CD1c-positive myeloid dendritic cell (primary cell): ENCODE data around the gene ARHGAP10.

ENCODE experiments used
- DNase-seq: peaks from one replicate; pipeline ENCODE4 v3.0.0-alpha.2; 2016; ENCODE audit errors: extremely low spot score

ARHGAP10 gene, protein sequence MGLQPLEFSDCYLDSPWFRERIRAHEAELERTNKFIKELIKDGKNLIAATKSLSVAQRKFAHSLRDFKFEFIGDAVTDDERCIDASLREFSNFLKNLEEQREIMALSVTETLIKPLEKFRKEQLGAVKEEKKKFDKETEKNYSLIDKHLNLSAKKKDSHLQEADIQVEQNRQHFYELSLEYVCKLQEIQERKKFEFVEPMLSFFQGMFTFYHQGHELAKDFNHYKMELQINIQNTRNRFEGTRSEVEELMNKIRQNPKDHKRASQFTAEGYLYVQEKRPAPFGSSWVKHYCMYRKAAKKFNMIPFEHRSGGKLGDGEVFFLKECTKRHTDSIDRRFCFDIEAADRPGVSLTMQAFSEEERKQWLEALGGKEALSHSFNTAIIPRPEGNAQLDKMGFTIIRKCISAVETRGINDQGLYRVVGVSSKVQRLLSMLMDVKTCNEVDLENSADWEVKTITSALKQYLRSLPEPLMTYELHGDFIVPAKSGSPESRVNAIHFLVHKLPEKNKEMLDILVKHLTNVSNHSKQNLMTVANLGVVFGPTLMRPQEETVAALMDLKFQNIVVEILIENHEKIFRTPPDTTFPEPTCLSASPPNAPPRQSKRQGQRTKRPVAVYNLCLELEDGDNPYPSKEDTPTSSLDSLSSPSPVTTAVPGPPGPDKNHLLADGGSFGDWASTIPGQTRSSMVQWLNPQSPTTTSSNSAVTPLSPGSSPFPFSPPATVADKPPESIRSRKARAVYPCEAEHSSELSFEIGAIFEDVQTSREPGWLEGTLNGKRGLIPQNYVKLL

GRCh38 chr4:147731580-147732517 lies at the start of gene ARHGAP10:
Gene ARHGAP10 (plus strand): TSS chr4:147732088. CDS start chr4:147732302, 214 bp downstream.
- peak; percentile 81 for DNase-seq

DNA sequence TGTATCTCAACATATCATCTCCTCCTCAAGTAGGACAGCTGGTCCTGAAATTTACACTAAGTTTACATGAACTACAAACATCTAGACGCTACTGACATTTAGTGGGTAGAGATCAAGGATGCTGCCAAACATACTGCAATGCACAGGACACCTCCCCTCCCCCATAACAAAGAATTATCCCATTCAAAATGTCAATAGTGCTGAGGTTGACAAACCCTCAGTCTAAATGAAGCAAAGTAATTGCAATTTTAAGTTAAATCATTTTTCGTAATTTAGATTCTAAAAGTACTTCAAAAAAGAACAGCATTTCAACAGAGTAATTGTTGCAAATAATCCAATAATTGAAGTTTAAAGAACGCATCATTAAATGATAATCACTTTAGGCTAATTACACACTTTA lies 49.1 kb upstream of the ARHGAP10 start:
- no peak for DNase-seq

DNA sequence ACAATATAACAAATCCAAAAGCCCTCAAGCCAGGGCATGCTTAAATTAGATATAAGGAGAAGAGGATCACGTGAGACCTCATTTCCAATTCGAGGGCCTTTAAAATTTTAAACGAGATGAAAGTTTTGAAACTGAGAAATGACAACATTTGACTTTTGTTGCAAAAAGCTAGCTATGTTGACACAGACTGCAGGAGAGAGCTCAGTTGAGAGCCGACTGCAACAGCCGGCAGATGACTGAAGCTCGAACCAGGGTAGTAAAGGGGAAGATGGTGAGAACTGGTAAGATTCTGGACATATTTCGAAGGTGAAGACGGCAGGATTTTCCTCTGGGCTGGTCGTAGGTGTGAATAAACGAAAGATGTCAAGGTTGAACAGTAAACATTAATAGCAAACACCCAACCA lies 48.7 kb upstream of the ARHGAP10 start:
- DNase-seq, result peak; percentile 59

GRCh38 chr4:147683717-147684700 lies 47.9 kb upstream of the ARHGAP10 start, which contains the start of gene PRMT9:
Gene PRMT9 (minus strand): TSS chr4:147684163. CDS start chr4:147683987, 176 bp downstream.
- DNase-seq, result peak; percentile 93

DNA sequence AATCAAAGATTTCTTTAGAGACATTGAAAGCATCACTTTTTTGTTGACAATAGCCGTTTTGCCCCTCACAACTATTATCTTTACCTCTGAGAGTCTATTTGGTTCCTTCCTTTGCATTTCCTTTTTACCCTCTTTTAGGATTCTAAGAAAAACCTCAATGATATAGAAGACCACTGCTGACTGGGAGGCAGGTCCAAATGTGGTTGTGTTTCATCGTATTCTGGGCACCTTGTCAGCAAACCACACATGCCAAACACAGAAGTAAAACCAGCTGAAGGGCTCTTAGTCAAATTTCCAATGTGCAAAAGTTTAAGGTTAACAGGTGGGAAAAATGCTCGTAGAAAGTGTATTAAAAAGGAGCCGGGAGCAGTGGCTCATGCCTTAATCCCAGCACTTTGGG lies 42.8 kb upstream of the ARHGAP10 start:
- DNase-seq, result no peak

- no peak for DNase-seq
Observed at GRCh38 chr4:147691820-147692219, 40.1 kb upstream of the ARHGAP10 start.

DNA sequence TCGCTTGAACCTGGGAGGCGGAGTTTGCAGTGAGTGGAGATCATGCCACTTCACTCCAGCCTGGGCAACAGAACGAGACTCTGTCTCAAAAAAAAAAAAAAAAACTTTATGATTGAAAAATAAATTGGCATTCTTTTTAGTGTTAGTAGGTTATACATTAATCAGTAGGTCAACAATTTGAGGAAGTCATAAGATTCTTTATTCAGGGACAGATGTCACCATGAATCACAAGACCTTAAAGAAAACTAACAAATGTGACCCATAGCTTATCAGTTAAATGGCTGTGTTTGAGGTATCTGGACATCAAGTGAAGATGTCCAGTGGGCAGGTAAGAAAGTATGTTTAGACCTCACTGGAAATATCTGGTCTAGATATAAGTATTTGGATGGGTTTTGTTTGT lies 38.7 kb upstream of the ARHGAP10 start:
- DNase-seq, result no peak

DNA sequence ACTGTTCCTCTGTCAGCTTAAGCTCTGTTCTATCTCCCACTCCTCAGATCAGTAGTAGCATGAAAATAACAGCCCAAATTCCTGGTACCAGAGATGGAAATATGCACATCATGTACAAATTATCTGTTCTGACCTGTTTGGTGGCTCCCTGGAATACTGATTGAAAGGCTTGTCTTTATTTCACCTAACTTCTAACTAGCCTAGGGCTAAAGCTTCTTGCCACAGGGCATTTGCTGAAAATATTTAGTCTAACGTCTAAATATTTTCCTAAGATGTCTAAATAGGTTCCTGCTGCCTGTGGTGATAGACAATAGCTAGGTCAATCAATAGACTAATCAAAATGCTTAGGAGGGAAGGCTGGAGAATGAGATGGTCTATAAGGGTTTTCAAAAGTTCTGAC lies 35.0 kb upstream of the ARHGAP10 start:
- no peak for DNase-seq

- no peak for DNase-seq
Observed at GRCh38 chr4:147704846-147705245, 27.0 kb upstream of the ARHGAP10 start.

- peak; percentile 77 for DNase-seq
Observed at GRCh38 chr4:147707892-147708672, 23.8 kb upstream of the ARHGAP10 start.

- no peak for DNase-seq
Observed at GRCh38 chr4:147709999-147710398, 21.9 kb upstream of the ARHGAP10 start.

GRCh38 chr4:147714575-147715401 lies 17.1 kb upstream of the ARHGAP10 start:
- no peak for DNase-seq

- DNase-seq, result no peak
Observed at GRCh38 chr4:147717878-147718277, 14.0 kb upstream of the ARHGAP10 start.

DNA sequence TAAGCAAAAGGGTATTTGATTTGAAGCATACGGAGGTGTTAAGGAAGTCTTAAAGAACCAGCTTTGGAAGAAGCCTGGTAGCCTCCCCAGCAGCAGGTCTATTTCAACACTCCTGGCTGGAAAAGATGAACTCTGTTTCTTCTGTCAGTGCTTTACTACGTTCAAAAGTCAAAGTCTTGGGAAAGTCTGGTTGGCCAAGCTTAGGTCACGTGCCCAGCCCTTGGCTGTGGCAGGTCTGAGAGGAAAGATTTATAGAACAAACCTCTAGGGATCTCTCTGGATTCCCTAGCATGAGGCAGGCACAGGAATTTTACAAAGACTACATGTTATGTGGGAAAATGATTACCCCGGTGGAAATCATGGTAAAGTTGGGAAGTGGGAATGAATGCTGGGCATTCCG lies 8.6 kb upstream of the ARHGAP10 start:
- DNase-seq, result peak; percentile 69

DNA sequence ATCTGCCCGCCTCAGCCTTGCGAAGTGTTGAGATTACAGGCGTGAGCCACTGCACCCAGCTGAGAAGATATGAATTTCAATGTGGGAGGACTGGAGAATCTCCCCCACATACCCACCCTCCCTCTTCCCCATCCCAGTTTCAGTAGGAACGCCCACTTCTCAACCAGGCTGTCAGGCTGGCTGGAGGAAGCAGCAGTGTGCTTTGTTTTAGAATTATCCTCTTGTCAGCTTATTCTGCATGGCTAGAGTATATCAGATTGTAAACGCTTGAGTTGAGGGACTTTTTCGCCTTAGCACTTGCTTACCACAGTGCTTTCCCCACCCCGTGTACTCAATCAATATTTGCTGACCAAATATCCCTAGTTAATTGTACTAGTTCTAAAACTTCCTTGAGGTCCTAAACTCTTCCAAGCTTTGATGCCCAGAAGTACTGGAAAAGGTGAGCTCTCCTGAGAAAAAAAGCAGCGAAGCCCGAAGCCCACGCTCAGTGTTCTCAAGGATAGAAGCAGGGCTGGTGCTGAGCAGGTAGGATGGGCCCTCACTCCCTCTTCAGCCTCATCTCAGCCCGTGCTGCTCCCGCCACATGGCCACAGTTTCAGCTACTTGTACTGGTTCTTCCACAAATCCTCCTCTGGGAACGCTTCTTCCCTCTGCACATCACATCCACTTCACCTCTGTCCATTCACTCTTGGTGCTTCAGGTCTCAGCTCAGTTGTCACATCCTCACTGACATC lies 7.3 kb upstream of the ARHGAP10 start:
- peak; percentile 69 for DNase-seq

GRCh38 chr4:147725673-147726072 lies 6.2 kb upstream of the ARHGAP10 start:
- DNase-seq, result no peak

DNA sequence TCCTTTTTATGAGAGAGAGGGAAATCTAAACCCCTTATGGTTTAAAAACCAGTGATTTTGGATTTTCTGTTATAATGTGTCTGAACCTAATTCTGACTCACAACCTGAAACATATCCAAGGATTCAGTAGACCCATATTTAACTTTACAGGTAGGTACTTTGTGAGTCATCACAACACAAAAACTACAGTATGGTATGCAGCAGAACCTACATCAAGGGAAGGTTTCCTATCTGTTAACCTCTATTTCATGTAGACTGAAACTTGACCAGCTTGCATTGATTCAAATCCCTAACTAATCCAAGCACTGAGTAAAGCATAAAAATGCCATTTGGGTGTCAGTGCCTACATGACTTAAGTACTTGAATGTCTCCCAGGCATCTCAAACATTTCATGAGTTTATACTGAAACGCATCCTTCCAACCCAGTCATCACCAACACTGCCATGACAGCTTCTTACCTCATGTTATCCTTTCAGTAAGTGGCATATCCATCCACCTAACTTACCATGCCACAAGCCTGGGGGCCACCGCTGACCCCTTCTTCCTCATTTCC lies 4.3 kb upstream of the ARHGAP10 start:
- DNase-seq, result no peak

DNA sequence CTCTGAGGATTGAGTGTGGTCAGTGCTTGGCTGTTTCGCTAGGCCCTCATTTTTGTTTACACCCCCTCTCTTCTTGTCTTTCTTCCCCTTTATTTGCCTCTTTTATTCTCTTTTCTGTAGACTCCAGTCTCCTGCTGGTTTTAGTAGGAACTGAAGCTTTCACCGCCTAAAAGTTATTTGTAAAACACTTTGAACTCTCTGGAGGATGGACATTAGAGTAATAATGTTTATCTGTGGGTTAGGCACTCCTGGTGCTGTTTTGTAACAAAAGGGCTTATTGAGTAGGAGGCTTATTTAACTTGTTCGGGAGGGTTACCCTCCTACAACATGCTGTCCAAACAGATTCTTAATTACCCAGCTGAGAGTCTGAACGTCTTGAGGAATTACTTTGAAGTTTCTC lies 1.6 kb upstream of the ARHGAP10 start:
- DNase-seq, result peak; percentile 52
